A549 (cell line): ENCODE measurements around the gene TLCD4. TPM values are rescaled to one million over a fixed set of nuclear protein-coding genes. Genes with fewer than 3 reads are reported as not detected.

Experiments
- ATAC-seq, 2 experiments: fragments of 200-7000 bp in 1 of 2; fragments of >200 bp in 1 of 2; cut with Nextera tagmentation in 1 of 2; cut with Tn5 transposase in 1 of 2; 3 replicates each; pipeline versions ENCODE4 v1.8.0 to v1.9.1; 2018 to 2020; ENCODE audit warnings: mild to moderate bottlenecking in 1 of 2, moderate library complexity in 1 of 2
- CTCF ChIA-PET: fragments of 300-600 bp; sonication (Branson Sonifier 250); formaldehyde crosslinking; extraction: SDS; loops from one replicate; lab custom pipeline; 2021; ENCODE audit warnings: antibody characterized with exemption, inconsistent platforms; lab: Yijun Ruan, JAX
- POLR2A ChIA-PET: fragments of 350-600 bp; formaldehyde crosslinking; extraction: SDS; loops from one replicate; lab custom pipeline; 2021; ENCODE audit warnings: antibody characterized with exemption, inconsistent platforms; lab: Yijun Ruan, JAX
- DNase-seq, 2 experiments: peaks; one replicate each; pipeline versions ENCODE4 v3.0.0 to v3.0.0-alpha.2; 2011 to 2016; ENCODE audit warnings: low read depth in 1 of 2, low spot score in 1 of 2
- FAIRE-seq: peaks from 2 replicates; lab custom pipeline; 2011; peaks lifted over from hg19 to GRCh38; lab: Jason Lieb, UNC
- H3K27ac ChIP-seq, 2 experiments: fragments of >200 bp; sonication (Bioruptor Twin); formaldehyde crosslinking; 3 replicates each; pipeline ENCODE4 v1.5.1; 2016 to 2017
- H3K4me1 ChIP-seq: fragments of >200 bp; sonication (Bioruptor Twin); formaldehyde crosslinking; 3 replicates; pipeline ENCODE4 v1.6.1; 2016
- H3K4me2 ChIP-seq: fragments of >200 bp; sonication (Bioruptor Twin); formaldehyde crosslinking; 3 replicates; pipeline ENCODE4 v1.6.1; 2016
- H3K4me3 ChIP-seq: fragments of >200 bp; sonication (Bioruptor Twin); formaldehyde crosslinking; 3 replicates; pipeline ENCODE4 v1.5.1; 2016
- H3K9me3 ChIP-seq: fragments of >200 bp; sonication (Bioruptor Twin); formaldehyde crosslinking; 3 replicates; pipeline ENCODE4 v1.6.1; 2016
- CHD2 ChIP-seq: fragments of 150-350 bp; IDR thresholded peaks from 2 replicates; pipeline ENCODE4 v1.6.1; 2014; ENCODE audit warnings: low read length; ENCODE audit not compliant: partially characterized antibody
- CHD4 ChIP-seq: fragments of 200-600 bp; sonication (generic); IDR thresholded peaks from 2 replicates; pipeline ENCODE4 v1.6.1; 2016; ENCODE audit warnings: antibody characterized with exemption, mild to moderate bottlenecking, borderline replicate concordance
- EHF ChIP-seq: fragments of 250-450 bp; sonication (Bioruptor Pico); IDR thresholded peaks from 2 replicates; pipeline ENCODE4 v1.5.0; 2020; ENCODE audit warnings: mild to moderate bottlenecking
- HEYL ChIP-seq: fragments of 250-450 bp; sonication (Bioruptor Pico); IDR thresholded peaks from 2 replicates; pipeline ENCODE4 v1.8.0; 2021; ENCODE audit warnings: mild to moderate bottlenecking, moderate library complexity
- HOXB13 ChIP-seq: fragments of 250-450 bp; sonication (Bioruptor Pico); IDR thresholded peaks from 2 replicates; pipeline ENCODE4 v1.5.0; 2020; ENCODE audit warnings: low read depth, mild to moderate bottlenecking, moderate library complexity
- KDM1A ChIP-seq: fragments of 200-600 bp; sonication (generic); IDR thresholded peaks from 2 replicates; pipeline ENCODE4 v1.6.1; 2016; ENCODE audit warnings: low read depth, mild to moderate bottlenecking
- MAFK ChIP-seq: fragments of 450-650 bp; IDR thresholded peaks from 2 replicates; pipeline ENCODE4 v1.6.1; 2014; ENCODE audit not compliant: partially characterized antibody
- NPAS2 ChIP-seq: fragments of 250-450 bp; sonication (Bioruptor Pico); IDR thresholded peaks from 2 replicates; pipeline ENCODE4 v1.8.0; 2022; ENCODE audit warnings: mild to moderate bottlenecking, moderate library complexity, borderline replicate concordance
- NR3C1 ChIP-seq: fragments of >200 bp; sonication (Bioruptor Twin); formaldehyde crosslinking; IDR thresholded peaks from 3 replicates; pipeline ENCODE4 v1.6.1; 2017
- PHF8 ChIP-seq: fragments of 200-600 bp; sonication (generic); IDR thresholded peaks from 2 replicates; pipeline ENCODE4 v1.6.1; 2016; ENCODE audit warnings: low read depth, mild to moderate bottlenecking, antibody characterized with exemption, moderate library complexity, borderline replicate concordance
- RARB ChIP-seq: fragments of 250-450 bp; sonication (Bioruptor Pico); IDR thresholded peaks from 2 replicates; pipeline ENCODE4 v1.8.0; 2021; ENCODE audit warnings: mild to moderate bottlenecking, moderate library complexity
- RCOR1 ChIP-seq: fragments of 150-350 bp; IDR thresholded peaks from 2 replicates; pipeline ENCODE4 v1.6.1; 2014; ENCODE audit warnings: antibody characterized with exemption, low read length, low read depth
- RFX5 ChIP-seq: fragments of 450-650 bp; IDR thresholded peaks from 2 replicates; pipeline ENCODE4 v1.7.1; 2014; ENCODE audit warnings: antibody characterized with exemption, mild to moderate bottlenecking, moderate library complexity
- SMC3 ChIP-seq: fragments of >200 bp; sonication (Bioruptor Twin); formaldehyde crosslinking; IDR thresholded peaks from 3 replicates; pipeline ENCODE4 v1.6.1; 2018; ENCODE audit warnings: inconsistent platforms
- SREBF2 ChIP-seq: fragments of 450-650 bp; IDR thresholded peaks from 2 replicates; pipeline ENCODE4 v1.6.1; 2014; ENCODE audit warnings: mild to moderate bottlenecking, moderate library complexity
- TP53 ChIP-seq: fragments of 250-450 bp; sonication (Bioruptor Pico); IDR thresholded peaks from 2 replicates; pipeline ENCODE4 v1.5.0; 2021; ENCODE audit warnings: mild to moderate bottlenecking, moderate library complexity
- ZC3H11A ChIP-seq: fragments of 450-650 bp; IDR thresholded peaks from 2 replicates; pipeline ENCODE4 v1.6.1; 2014; ENCODE audit warnings: antibody characterized with exemption, mild to moderate bottlenecking
- WGBS: methylation state at CpG from one replicate; pipeline ENCODE4 v1.1.6; 2017; ENCODE audit errors: missing lambda C conversion rate; 5-methylcytosine and 5-hydroxymethylcytosine counted together
- polyA plus RNA-seq, 4 experiments: library from polyadenylated mRNA; depleted of rRNA in 3 of 4; stranded (reverse); fragments of >200 nt; fragmentation: RNase III in 1 of 4; extraction: RNeasy Plus Mini Kit Qiagen cat#74134 plus additional on column Dnase treatment in 1 of 4; gene quantifications; 2 replicates in 3 of 4; 3 replicates in 1 of 4; pipeline ENCODE4 v1.2.3, GENCODE V29; 2011 to 2017
- TF ChIP-seq, protein P1 (sequence below): fragments of >200 bp; sonication (Bioruptor Twin); formaldehyde crosslinking; IDR thresholded peaks from 3 replicates; pipeline ENCODE4 v1.5.1; 2016
- TF ChIP-seq, protein P2 (sequence below): IDR thresholded peaks from 2 replicates; pipeline ENCODE4 v1.6.1; 2012
- TF ChIP-seq, protein P3 (sequence below): IDR thresholded peaks from 2 replicates; pipeline ENCODE4 v1.6.1; 2012

The TLCD4 gene
- polyA plus RNA-seq, 2 of the 4 experiments (the other 2 are of a cell fraction): 14.2 to 24.1 TPM

DNA sequence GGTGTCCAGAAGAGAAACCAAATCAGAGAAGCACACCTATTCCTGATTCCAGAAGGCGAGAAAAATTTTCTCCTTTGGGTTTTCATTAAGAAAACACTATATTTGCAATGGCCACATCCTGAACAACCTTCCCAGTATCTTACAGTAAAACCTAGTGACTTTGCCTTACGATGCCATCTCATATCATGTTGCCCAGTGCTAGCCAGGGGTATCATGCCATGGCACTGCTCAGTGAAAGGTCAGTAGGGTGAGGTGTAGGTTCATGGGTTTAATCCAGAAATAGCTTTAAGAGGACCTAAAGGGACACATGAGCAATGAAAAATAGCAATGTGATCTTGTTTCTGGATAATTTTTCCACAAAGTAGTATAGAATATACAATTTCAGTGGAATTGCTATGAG, 7.2 kb downstream of the TLCD4 start:
- no peak overlapping the region for H3K4me2 ChIP-seq
- ATAC-seq (no peak), DNase-seq (no peak), FAIRE-seq (no peak)
- H3K4me3 ChIP-seq: no peak overlapping the region
- 90% methylated on average over 2 of the region's 2 CpGs for WGBS
- peaks cover 33% of the 10 kb centered on the region for H3K4me1 ChIP-seq
- POLR2A ChIA-PET: no interaction called here
- no peaks in the 10 kb centered on the region for H3K9me3 ChIP-seq
- no peak overlapping the region for H3K27ac ChIP-seq
- CTCF ChIA-PET: no interaction called here
- no peak for TF ChIP-seq NPAS2 (CRISPR knock-in tag)
- no peak for TF ChIP-seq HEYL (CRISPR knock-in tag)
- TF ChIP-seq RFX5: no peak
- TF ChIP-seq, protein P1, sequence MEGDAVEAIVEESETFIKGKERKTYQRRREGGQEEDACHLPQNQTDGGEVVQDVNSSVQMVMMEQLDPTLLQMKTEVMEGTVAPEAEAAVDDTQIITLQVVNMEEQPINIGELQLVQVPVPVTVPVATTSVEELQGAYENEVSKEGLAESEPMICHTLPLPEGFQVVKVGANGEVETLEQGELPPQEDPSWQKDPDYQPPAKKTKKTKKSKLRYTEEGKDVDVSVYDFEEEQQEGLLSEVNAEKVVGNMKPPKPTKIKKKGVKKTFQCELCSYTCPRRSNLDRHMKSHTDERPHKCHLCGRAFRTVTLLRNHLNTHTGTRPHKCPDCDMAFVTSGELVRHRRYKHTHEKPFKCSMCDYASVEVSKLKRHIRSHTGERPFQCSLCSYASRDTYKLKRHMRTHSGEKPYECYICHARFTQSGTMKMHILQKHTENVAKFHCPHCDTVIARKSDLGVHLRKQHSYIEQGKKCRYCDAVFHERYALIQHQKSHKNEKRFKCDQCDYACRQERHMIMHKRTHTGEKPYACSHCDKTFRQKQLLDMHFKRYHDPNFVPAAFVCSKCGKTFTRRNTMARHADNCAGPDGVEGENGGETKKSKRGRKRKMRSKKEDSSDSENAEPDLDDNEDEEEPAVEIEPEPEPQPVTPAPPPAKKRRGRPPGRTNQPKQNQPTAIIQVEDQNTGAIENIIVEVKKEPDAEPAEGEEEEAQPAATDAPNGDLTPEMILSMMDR: no peak
- no peak for TF ChIP-seq EHF (CRISPR knock-in tag)
- TF ChIP-seq CHD4: no peak
- no peak for TF ChIP-seq PHF8
- TF ChIP-seq, protein P2, sequence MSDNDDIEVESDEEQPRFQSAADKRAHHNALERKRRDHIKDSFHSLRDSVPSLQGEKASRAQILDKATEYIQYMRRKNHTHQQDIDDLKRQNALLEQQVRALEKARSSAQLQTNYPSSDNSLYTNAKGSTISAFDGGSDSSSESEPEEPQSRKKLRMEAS: no peak
- TF ChIP-seq RARB (CRISPR knock-in tag): no peak
- TF ChIP-seq HOXB13 (CRISPR knock-in tag): no peak
- no peak for TF ChIP-seq NR3C1
- TF ChIP-seq, all 56 proteins: peak for 0

DNA sequence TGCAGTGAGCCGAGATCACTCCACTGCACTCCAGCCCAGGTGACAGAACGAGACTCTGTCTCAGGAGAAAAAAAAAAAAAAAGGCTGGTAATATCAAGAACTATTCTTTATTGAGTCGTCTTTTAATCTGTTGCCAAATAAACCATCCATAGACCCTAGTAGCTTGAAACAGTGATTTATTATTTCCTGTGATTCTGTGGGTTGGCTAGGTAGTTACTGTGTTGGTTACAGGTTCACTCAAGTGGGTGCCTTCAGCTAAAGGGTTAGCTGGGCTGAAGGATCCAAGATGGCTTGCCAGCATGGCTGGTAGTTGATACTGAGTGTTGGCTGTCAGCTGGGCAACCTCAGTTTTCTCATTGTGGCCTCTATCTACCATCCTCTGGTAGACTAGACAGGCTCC, 9.2 kb downstream of the TLCD4 start:
- Histone ChIP-seq H3K4me1 (peaks cover 27% of the 10 kb centered on the region; the same call in 2 of the 3 replicates), H3K4me3 (no peak overlapping the region), H3K27ac (no peak overlapping the region), H3K4me2 (no peak overlapping the region), H3K9me3 (no peaks in the 10 kb centered on the region)
- ATAC-seq (no peak), DNase-seq (no peak), FAIRE-seq (no peak)
- ChIA-PET POLR2A (no interaction called here), CTCF (interaction anchor here (0.6 to 1.5 kb wide), 2 partner anchors 8 to 91 kb away, joined by 3 to 5 read pairs; partner anchors contain the start of gene TLCD4)
- TF ChIP-seq HEYL (CRISPR knock-in tag) (no peak), CHD4 (no peak), TP53 (CRISPR knock-in tag) (no peak), CHD2 (no peak), SMC3 (no peak), ZC3H11A (no peak), KDM1A (no peak), SREBF2 (no peak)
- TF ChIP-seq, protein P3, sequence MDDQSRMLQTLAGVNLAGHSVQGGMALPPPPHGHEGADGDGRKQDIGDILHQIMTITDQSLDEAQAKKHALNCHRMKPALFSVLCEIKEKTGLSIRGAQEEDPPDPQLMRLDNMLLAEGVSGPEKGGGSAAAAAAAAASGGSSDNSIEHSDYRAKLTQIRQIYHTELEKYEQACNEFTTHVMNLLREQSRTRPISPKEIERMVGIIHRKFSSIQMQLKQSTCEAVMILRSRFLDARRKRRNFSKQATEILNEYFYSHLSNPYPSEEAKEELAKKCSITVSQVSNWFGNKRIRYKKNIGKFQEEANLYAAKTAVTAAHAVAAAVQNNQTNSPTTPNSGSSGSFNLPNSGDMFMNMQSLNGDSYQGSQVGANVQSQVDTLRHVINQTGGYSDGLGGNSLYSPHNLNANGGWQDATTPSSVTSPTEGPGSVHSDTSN: no peak
- WGBS: 93% methylated on average over 3 of the region's 3 CpGs

DNA sequence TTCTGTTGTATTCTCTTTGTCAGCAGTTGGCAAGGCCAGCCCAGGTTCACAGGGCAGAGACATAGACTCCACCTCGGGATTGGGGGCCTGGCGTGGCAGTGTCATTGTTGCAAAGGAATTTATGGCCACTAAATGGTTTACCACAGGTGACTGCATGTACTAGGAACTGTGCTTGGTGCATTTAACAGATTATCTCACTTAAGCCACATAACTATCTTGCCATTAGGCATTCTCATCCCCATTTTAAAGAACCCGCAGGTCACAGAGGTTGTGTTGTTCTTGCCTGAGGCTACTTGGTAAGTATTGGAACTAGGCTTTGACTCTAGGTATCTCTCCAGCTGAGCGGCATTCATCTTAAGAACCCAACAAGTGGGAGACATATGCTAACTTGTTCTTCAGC, 9.7 kb downstream of the TLCD4 start:
- WGBS: 92% methylated on average over 2 of the region's 4 CpGs
- DNase-seq (no peak), FAIRE-seq (no peak), ATAC-seq (no peak)
- TF ChIP-seq RCOR1 (no peak), ZC3H11A (no peak), MAFK (no peak)
- no peak overlapping the region for H3K4me3 ChIP-seq
- no peaks in the 10 kb centered on the region for H3K9me3 ChIP-seq
- H3K4me2 ChIP-seq: no peak overlapping the region
- H3K27ac ChIP-seq: no peak overlapping the region
- POLR2A ChIA-PET: interaction anchor here (1.4 kb wide), 1 partner anchor 10 kb away, joined by 3 read pairs; the partner anchor contains the start of gene TLCD4
- CTCF ChIA-PET: interaction anchor here (0.6 to 2.2 kb wide), 3 partner anchors 9 to 91 kb away, joined by 3 to 6 read pairs (median 5); partner anchors contain the start of gene TLCD4
- H3K4me1 ChIP-seq: peaks cover 24% of the 10 kb centered on the region; the same call in 2 of the 3 replicates
